Colonic mucosa (tissue), 4 donors: Measurements from ENCODE around the gene CALD1. TPM values are rescaled to one million over a fixed set of nuclear protein-coding genes. Genes with fewer than 3 reads are reported as not detected.

ENCODE experiments used
- DNase-seq: peaks from one replicate; pipeline ENCODE4 v3.0.0-alpha.2; 2020
- H3K27ac ChIP-seq: fragments of 200-600 bp; one replicate; pipeline ENCODE4 v1.8.0; 2021
- H3K27me3 ChIP-seq: fragments of 200-600 bp; one replicate; pipeline ENCODE4 v1.8.0; 2021
- H3K36me3 ChIP-seq: fragments of 200-600 bp; one replicate; pipeline ENCODE4 v1.8.0; 2021
- H3K4me1 ChIP-seq: fragments of 200-600 bp; one replicate; pipeline ENCODE4 v1.8.0; 2021; ENCODE audit warnings: mild to moderate bottlenecking
- H3K4me3 ChIP-seq: fragments of 200-600 bp; one replicate; pipeline ENCODE4 v1.8.0; 2021
- H3K9ac ChIP-seq, 2 donors: one replicate each; pipeline ENCODE4 v1.7.0; 2013; ENCODE audit warnings: control low read depth in 2 of 2, low read depth in 2 of 2, low read length in 2 of 2
- H3K9me3 ChIP-seq: fragments of 200-600 bp; one replicate; pipeline ENCODE4 v1.8.0; 2021
- CTCF ChIP-seq: fragments of 200-600 bp; IDR thresholded peaks from one replicate; pipeline ENCODE4 v1.8.0; 2022; ENCODE audit warnings: antibody characterized with exemption, mild to moderate bottlenecking
- intact Hi-C: fragments of 100-400 bp; cut with DNase I; formaldehyde crosslinking; loops from one replicate; pipeline ENCODE4 v1.14.1; 2022
- total RNA-seq, 2 donors: library from RNA; stranded (reverse); fragmentation: NEBNext Ultra II Directional in 1 of 2; extraction: Animal tissue kit (Norgen Biotek cat#: 25700) in 1 of 2; gene quantifications; one replicate each; pipeline ENCODE4 v1.2.1, GENCODE V29; 2021
- donor health status: healthy.
- donor health status: DM: no; HTN: no; CAD: no.
- donor health status: DM: no; HTN: no; CAD: no.

Gene CALD1
- total RNA-seq, 2 donors from 2014 or later: 27.4 to 193 TPM

GRCh38 chr7:134985894-134986362, 206.5 kb downstream of the CALD1 start:
- H3K27ac ChIP-seq: peak overlapping the region; percentile 88
- TF ChIP-seq CTCF: no peak
- peak overlapping the region; percentile 58 to 86 for H3K9ac ChIP-seq
- H3K4me1 ChIP-seq: no peaks in the 10 kb centered on the region
- H3K36me3 ChIP-seq: no peaks in the 10 kb centered on the region
- peak overlapping the region; percentile 81 for H3K4me3 ChIP-seq
- no peaks in the 10 kb centered on the region for H3K27me3 ChIP-seq
- no peak for DNase-seq
- intact Hi-C loops: no loop called here
- H3K9me3 ChIP-seq: no peaks in the 10 kb centered on the region

GRCh38 chr7:134986363-134987251, 207.2 kb downstream of the CALD1 start, which contains the start of gene AGBL3:
AGBL3 (plus strand) TSS chr7:134986508; CDS start chr7:134987934, 1,426 bp downstream.
- Histone ChIP-seq H3K4me3 (peak within 1 kb of the TSS; percentile 81), H3K9me3 (no peaks in the 10 kb centered on the region), H3K4me1 (no peaks in the 10 kb centered on the region), H3K9ac (peak within 1 kb of the TSS; percentile 86 to 93), H3K27me3 (no peaks in the 10 kb centered on the region), H3K36me3 (no peaks in the 10 kb centered on the region), H3K27ac (peak within 1 kb of the TSS; percentile 88)
- TF ChIP-seq CTCF: peak; percentile 57
- peak; percentile 95 for DNase-seq
- intact Hi-C loops: no loop called here

GRCh38 chr7:134988161-134988560, 208.7 kb downstream of the CALD1 start:
- intact Hi-C loops: no loop called here
- no peaks in the 10 kb centered on the region for H3K9me3 ChIP-seq
- no peaks in the 10 kb centered on the region for H3K36me3 ChIP-seq
- TF ChIP-seq CTCF: no peak
- no peaks in the 10 kb centered on the region for H3K27me3 ChIP-seq
- DNase-seq: no peak
- no peak overlapping the region for H3K4me3 ChIP-seq
- H3K4me1 ChIP-seq: no peaks in the 10 kb centered on the region
- no peak overlapping the region for H3K27ac ChIP-seq
- H3K9ac ChIP-seq: no peak overlapping the region

- no peak for DNase-seq
- Histone ChIP-seq H3K36me3 (no peaks in the 10 kb centered on the region), H3K27ac (no peak overlapping the region), H3K4me3 (no peak overlapping the region), H3K9me3 (no peaks in the 10 kb centered on the region), H3K9ac (no peak overlapping the region), H3K4me1 (no peaks in the 10 kb centered on the region), H3K27me3 (no peaks in the 10 kb centered on the region)
- intact Hi-C loops: no loop called here
- no peak for TF ChIP-seq CTCF
Observed at GRCh38 chr7:134991469-134992339, 212.3 kb downstream of the CALD1 start.

GRCh38 chr7:134992626-134993179, 213.3 kb downstream of the CALD1 start:
- Histone ChIP-seq H3K36me3 (no peaks in the 10 kb centered on the region), H3K4me1 (no peaks in the 10 kb centered on the region), H3K9me3 (no peaks in the 10 kb centered on the region), H3K9ac (no peak overlapping the region), H3K27ac (peak overlapping the region; percentile 10), H3K27me3 (no peaks in the 10 kb centered on the region), H3K4me3 (no peak overlapping the region)
- no peak for DNase-seq
- no peak for TF ChIP-seq CTCF
- intact Hi-C loops: no loop called here
